Measurements from ENCODE around the gene RAB12.
"Not testable (repeated sequence)": the region's sequence is repeated elsewhere in the genome, so short reads cannot be mapped to it uniquely, and the experiment has no call there.

The RAB12 gene, protein sequence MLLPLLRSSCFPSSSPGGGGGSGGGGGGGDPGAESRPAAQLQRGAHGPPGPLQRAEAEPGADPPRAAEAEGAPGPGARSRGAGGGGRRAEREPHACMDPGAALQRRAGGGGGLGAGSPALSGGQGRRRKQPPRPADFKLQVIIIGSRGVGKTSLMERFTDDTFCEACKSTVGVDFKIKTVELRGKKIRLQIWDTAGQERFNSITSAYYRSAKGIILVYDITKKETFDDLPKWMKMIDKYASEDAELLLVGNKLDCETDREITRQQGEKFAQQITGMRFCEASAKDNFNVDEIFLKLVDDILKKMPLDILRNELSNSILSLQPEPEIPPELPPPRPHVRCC

DNA sequence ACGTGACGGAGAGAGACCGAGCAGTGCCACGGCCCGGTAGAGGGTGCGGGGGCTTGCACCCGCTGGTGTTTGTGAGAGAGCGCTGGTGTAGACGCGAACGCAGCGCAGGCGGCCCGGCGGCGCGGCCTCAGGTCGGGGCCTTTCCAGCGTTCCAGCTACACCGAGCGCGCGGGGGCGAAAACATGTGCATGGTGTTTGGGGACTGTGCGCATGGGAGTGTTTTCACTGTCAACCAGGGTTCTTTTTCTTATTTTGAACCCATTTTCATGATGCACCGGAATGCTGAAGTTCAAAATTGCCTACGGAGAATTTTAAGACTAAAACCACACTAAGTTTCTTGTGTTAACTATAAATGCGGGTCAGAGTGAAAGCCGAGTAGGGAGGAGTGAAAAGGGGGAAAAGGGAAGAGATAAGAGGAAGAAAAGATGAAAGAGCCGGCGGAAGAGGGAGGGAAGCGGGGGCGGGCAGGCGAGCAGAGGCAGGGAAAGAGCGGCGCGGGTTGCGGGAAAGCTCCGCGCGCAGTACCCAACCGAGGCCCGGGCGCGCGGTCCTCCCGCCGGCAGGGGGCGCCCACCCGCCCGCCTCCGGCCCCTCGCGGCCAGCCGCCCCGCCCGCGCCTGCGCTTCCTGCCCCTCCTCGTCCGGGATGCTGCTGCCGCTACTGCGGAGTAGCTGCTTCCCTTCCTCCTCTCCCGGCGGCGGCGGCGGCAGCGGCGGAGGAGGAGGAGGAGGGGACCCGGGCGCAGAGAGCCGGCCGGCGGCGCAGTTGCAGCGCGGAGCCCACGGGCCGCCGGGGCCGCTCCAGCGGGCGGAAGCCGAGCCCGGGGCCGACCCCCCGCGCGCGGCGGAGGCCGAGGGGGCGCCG lies at the start of gene RAB12:
TSS of gene RAB12 (plus strand) at position 643 of the 864 bp plus-strand sequence. CDS start at position 646, 3 bp downstream.
- peak; percentile 19 for DNase-seq (ENCODE audit: low read depth)

DNA sequence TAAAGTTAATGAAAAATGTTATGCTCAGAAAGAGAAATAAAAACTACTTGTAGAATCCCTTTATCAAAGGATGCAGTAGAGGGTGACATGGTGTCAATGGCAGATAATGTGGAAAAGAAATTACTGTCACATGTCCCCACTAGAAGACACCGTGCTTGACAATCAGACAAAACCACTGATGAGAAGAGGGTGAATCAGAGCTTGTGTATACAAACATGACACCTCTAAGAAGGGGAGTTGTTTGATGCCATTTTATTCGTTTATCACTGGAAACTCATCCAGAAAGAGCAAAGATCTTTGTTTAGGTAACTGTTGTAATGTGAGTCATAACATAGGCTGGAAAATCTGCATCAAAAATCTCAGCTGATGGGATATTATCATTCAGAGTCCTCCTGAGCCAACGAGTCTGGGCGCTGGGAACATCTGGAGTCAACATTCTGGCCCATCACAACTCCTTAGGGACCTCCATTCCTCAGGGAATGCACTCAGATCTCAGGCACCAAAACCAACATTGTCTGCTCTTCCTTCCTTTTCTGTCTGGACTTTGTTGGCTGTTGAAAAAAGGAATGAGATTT lies 49.5 kb upstream of the RAB12 start:
- no peak for DNase-seq (ENCODE audit: low read depth)

DNA sequence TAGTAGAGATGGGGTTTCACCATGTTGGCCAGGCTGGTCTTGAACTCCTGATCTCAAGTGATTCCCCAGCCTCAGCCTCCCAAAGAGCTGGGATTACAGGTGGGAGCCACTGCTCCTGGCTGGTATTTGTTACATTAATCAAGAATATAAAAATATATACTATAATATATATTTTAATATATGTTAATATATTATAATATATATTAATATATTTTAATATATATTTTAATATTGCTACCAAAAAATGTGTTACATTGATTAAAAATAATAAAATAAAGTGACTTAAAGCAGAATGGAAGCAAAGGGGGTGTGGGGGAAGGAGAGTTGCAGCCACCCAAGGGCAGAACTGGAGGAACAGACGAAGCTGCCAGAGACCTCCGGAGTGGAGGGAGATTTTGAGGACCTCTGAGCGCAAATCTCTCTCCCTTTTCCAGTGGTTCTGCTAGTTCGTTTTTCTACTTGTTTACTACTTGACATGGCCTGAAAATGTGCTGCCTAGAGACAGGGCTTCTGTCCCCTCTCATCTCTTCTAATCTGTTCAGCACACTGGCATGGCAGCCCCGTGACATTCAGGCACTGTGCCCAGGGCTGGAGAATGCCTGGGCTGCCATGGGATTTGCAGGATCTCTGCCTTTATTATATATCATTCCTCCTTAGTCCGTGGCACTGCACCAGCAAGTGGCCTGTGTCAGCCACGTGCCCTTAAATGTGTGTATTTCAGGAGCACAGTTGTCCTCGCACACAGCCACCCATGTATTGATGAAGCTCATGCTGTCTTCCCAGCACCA lies 47.9 kb upstream of the RAB12 start:
- DNase-seq (ENCODE audit: low read depth): no peak

DNA sequence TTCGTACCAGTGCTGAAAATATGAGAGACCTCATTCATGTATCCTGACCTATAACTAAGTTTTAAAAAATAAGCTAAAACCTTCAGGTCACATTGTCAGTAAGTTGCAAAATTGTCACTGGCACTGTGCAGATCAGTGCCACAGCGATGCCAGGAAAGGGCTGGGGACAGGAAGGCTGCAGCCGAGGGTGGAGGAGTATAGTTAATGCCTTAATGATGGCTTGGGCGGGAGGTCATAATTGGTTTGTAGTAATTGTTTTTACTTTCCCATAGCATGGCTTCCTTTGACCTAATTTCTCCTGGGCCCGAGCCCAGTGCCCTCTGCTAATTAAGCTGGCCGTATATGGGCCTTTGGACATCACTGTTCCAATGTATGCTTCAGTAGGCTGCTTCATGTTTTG lies 47.2 kb upstream of the RAB12 start:
- DNase-seq (ENCODE audit: low read depth): no peak

DNA sequence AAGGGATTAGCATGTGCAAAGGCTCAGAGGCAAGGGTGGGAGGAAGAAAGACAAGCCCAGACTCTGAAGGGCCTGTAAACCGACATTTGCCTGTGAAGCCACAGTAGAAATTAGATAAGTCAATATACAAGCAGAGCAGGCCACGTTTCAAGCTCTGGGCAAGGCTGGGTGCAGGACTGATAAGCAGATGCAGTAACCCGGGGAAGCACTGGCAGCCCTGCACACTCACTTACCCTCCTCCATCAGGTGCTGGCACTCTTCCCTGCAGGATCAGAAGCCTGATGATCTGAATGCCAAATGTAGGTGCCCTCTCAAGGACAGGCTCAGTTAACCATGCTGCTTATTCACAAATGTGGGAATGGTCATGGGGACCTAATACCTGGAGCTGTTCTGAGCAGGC lies 46.3 kb upstream of the RAB12 start:
- DNase-seq (ENCODE audit: low read depth): no peak

DNA sequence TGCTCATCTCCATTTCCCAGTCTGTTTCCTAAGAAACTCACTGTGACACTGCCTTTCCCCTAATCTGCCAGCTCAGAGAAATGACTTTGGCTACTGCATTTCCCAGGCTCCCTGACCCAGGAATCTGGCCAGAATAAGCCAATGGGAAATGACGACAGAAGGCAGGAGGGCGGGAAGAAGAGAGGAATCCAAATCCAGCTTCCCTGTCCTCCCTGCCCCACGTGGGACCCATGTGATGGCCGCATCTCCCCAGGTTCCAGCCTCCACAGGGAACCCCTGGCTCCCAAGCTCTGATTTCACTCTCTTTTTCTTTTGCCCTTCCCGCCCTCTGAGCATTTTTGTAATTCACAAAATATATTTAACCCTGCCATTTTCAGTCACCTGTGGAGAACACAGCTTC lies 37.8 kb upstream of the RAB12 start:
- DNase-seq (ENCODE audit: low read depth): no peak

DNA sequence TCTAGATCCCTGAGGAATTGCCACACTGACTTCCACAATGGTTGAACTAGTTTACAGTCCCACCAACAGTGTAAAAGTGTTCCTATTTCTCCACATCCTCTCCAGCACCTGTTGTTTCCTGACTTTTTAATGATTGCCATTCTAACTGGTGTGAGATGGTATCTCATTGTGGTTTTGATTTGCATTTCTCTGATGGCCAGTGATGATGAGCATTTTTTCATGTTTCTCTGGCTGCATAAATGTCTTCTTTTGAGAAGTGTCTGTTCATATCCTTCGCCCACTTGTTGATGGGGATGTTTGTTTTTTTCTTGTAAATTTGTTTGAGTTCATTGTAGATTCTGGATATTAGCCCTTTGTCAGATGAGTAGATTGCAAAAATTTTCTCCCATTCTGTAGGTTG lies 35.5 kb upstream of the RAB12 start:
- DNase-seq (ENCODE audit: low read depth): not testable (repeated sequence)

DNA sequence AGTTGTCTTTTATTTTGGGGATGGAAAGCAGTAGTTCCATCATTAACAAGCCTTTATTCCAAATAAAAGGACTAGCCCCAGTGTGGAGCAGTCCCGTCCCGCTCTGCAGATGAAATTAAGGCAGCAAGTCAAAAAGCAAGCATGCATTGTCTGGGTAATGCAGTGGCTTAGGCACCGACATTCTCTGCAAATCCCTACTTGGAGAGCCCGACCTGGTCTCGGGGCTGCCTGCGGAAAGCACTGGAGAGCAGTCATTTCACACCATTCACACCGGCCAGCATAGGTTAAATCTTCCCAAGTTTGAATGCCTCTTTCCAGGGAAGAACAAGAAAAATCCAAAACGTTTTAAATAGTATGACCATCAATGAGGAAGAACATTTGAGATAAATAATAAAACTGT lies 24.4 kb upstream of the RAB12 start:
- no peak for DNase-seq (ENCODE audit: low read depth)

DNA sequence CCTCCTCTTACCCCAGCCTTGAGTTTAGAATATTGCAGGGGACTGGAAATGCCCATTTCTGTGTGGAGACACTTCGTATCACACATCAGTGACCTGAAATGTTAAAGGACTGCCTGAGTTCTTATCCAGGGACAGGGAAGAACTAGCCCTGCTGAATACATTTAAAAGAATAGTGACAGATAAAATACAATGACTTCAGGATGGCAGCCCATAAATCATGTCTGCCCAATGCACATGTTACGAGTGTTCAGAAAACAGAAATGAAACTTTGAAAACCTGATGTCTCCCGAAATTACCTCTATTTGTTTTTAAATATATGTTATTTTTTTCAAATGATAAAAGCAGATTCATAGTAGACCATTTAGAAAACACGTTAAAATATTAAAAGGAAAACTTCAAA lies 22.3 kb upstream of the RAB12 start:
- no peak for DNase-seq (ENCODE audit: low read depth)

DNA sequence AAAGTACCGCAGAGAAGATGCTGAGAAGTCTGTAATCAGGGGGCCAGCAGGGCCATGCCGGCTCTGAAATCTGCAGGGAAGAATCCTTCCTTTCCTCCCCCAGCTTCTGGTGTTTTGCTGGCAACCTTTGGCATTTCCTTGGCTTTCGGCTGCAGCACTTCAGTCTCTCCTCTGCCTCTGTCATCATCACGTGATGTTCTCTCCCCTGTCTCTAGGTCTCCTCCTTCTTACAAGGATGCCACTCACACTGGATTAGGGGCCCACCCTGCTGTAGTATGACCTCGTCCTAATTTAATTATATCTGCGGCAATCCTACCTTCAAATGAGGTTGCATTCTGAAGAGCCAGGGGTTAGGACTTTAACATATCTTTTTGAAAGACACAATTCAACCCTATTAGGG lies 13.8 kb upstream of the RAB12 start:
- DNase-seq (ENCODE audit: low read depth): no peak

DNA sequence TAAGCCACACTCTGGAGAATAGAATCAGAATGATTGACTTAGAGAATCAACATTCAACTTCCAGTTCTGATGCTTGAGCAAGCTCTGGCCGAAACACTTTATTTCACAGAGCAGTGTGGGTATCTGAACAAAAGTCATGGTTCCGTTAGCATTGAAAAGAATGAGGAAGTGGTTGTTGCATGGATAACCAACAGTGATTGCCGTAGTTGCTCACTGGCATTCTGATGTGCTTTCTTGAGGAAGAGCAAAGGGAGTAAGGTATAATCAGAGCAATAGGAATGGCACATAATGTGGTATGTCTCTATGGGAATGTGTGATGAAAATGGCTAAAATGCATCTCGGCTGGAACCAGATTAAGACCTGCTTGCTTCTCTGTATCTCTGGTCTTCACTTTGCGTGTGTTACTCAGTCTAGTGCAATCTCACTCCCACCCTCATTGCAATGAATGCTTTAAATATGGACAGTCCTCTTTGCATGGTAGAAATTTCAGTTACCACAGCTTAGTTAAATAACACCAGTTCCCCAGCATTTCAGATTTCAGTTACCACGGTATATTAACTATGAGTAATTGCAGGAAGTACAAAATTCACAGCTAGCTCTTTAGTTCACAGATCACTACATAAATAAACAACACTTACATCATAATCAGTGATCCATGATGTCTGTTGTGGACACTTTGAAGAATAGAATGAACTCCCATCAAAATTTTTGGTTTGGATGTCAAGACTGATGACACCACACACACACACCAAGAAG lies 7.8 kb upstream of the RAB12 start:
- no peak for DNase-seq (ENCODE audit: low read depth)

DNA sequence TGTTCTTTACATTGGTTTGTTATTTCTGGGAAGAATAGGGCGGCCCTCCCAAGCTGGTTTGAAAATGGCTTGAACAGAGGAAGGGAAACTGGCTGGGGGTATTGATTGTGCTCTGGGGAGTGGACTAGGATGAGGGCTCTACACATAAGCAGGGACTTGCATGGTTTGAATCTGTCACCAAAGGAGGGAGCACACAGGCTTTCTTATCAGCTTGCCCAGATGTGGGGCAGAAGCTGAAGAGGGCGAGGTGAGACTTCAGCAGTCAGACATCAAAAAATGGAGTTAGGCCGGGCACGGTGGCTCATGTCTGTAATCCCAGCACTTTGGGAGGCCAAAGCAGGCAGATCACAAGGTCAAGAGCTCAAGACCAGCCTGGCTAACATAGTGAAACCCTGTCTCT lies 7.2 kb upstream of the RAB12 start:
- no peak for DNase-seq (ENCODE audit: low read depth)

DNA sequence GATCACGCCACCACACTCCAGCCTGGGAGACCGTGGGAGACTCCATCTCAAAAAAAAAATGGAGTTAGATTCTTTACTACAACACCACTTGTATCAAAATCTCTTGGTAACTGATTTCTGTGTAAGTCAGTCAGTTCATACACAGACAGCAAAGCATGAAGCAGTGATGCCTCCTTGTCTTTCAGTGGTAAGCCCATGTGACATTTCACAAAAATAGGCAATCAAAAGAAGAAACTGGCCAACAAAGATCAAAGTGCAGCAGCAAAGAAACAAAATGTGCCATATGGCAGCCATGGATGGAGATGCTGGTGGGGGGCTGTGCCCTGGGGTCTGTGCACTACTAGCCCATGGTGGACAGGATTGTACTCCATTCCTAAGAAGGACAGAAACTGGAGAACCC lies 6.7 kb upstream of the RAB12 start:
- DNase-seq (ENCODE audit: low read depth): no peak

DNA sequence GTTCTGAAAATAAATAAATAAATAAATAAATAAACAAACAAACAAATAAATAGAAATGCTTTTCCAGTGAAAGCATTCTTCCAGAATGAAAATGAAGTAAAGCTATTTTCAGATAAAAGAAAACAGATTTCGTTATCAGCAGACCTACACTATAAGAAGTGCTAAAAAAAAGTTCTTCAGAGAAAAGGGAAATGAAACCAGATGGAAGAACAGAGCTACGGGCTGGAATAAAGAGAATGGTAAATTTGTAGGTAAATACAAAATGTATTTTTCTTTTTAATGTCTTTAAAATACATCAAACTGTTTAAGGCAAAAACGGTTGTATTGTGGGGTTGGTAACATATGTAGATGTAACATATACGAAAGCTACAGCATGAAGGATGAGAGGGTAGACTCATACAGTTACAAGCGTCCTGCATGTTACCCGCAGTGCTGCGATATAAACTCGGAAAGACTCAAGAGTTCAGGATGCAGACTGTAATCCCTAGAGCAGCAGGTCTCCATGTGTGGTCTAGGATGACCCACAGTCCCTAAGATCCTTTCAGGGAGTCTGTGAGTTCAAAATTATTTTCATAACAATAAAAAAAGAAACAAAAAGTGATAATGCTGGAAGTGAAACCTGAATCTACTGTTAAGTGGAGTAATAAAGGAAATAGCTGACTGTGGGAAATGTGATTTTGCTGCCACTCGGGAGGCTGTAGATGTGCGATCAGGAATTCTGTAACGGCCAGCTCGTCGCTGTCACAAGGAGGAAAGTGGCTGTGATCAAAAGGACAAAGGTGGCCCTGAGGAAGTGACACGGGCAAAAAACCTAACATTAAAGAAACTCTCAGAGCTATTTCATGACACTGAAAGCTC lies 5.3 kb upstream of the RAB12 start:
- DNase-seq (ENCODE audit: low read depth): no peak

DNA sequence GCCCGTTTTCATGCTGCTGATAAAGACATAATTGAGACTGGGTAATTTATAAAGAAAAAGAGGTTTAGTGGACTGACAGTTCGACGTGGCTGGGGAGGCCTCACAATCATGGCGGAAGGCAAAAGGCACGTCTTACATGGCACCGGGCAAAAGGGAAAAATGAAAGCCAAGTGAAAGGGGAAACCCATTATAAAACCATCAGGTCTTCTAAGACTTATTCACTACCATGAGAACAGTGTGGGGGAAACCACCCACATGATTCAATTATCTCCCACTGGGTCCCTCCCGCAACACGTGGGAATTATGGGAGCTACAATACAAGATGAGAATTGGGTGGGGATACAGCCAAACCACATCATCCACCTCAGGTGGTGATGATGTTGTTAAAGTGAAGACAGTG lies 3.3 kb upstream of the RAB12 start:
- DNase-seq (ENCODE audit: low read depth): no peak

DNA sequence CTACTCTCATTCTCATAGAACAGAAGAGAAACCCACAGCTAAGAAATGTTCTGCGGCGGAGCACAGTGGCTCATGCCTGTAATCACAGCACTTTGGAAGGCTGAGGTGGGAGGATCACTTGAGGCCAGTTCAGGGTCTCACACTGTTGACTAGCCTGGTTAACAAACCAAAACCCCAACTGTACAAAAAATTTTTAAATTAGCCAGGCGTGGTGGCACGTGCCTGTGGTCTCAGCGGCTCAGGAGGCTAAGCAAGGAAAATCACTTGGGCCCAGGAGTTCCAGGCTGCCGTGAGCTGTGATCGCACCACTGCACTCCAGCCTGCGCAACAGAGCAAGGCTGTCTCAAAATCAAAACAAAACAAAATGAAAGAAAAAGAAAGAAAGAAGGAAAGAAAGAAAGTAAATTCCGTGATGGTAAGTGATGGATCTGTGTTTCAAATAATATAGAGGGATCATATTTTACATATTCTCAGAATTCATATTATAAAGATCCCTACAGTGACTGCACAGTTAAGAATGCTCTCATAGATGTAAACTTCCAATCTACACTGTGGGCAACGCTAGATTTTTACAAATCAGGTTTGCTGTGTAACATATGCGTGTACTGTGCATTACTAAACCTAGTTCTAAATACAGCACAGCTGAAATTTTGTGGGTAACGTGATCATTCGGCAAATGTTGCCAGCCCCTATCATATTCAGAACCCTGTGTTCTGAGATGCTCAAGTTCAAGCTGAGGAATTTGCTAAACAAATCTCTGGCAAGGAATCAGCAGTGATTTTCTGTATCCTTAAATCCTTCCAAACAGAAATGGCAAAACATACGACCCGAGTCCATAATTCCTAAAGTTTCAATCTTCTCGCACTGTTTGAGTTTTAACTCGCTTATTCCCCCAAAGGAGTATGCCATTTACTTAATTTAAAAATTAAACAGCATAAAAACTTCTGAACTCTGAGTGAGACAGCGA lies 1.2 kb upstream of the RAB12 start:
- no peak for DNase-seq (ENCODE audit: low read depth)

DNA sequence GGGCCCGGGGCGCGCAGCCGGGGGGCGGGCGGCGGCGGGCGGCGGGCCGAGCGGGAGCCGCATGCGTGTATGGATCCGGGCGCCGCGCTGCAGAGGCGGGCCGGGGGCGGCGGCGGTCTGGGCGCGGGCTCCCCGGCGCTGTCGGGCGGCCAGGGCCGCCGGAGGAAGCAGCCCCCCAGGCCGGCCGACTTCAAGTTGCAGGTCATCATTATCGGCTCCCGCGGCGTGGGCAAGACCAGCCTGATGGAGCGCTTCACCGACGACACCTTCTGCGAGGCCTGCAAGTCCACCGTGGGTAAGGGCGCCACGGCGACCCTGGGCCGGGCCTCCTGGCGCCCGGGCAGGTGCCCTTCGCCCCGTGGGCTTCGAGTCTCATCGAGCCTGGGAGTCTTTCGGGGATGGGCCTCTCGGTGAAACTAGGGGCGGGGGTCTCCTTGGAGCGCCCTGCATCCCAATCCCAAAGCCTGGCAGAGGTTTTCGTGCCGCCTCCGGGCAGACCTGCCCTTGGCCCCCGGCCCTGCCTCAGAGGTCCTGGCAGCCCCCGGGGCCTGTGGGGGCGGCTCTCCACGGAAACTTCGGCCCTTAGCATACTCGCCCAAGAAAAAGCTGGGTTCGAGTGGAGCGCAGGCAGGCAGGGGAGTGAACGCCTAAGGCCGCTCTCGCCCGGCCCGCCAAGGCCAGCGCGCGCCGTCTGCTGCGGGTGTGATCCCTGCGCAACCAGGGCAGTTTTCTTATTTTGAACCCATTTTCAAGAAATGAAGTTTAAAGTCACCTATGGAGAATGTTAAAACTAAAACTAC lies 622 bp downstream of the RAB12 start:
- DNase-seq (ENCODE audit: low read depth): no peak

DNA sequence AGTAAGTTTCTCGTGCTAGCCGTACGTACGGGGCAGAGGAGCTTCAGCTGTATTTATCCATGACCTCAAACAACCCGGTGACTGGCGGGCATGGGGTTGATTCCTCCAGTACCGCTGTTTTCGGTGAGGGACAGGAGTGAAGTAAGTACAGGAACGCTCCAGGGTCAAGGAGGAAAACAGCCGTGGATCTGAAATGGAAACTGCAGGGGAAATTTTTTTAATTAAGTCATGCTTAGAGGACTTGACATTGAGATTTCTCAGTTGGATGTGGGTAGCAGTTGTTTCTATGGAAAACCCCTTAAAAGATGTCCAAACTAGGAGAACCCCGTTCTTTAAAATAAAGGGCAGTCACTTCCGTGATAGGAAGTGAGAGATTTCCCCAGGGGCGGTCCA lies 1.2 kb downstream of the RAB12 start:
- DNase-seq (ENCODE audit: low read depth): no peak

Data from non-pigmented ciliary epithelial cell (primary cell).